Measurements from ENCODE around the gene PRKAR2A. TPM values are rescaled to one million over a fixed set of nuclear protein-coding genes. Genes with fewer than 3 reads are reported as not detected.
"Not testable (repeated sequence)": the region's sequence is repeated elsewhere in the genome, so short reads cannot be mapped to it uniquely, and the experiment has no call there.

PRKAR2A gene
- total RNA-seq, 4 donors from 2014 or later = 28.4 to 35.1 (median 32.0) TPM

DNA sequence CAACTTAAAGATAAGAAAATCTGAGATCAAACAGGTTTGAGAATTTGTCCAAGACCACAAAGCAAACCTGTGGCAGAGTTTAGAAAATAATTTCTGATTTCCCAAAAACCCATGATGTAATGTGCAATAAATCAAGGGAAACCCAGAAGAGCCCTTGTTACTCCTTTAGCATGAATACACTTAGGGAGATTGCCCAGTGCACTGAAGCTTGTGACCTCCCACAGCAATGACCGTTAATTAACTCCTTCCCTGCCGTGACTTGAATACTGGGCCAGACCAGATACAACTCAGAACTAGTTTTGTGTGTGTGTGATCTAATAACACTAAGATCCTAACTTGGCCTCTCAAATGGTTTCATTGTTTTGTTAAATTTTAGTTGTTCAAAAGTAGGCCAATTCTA lies 2.5 kb downstream of the PRKAR2A start:
- TF ChIP-seq CTCF (IDR thresholded peaks at IDR 0.05) = no peak
- ATAC-seq (ENCODE audit: low FRiP score) (no peak), DNase-seq (ENCODE audit: low spot score) (no peak)

- TF ChIP-seq CTCF (IDR thresholded peaks at IDR 0.05) = no peak
- DNase-seq (ENCODE audit: low spot score) = no peak
- ATAC-seq (ENCODE audit: low FRiP score) = no peak
These were observed 10.5 kb downstream of the PRKAR2A start for GRCh38 chr3:48837163-48837562.

DNA sequence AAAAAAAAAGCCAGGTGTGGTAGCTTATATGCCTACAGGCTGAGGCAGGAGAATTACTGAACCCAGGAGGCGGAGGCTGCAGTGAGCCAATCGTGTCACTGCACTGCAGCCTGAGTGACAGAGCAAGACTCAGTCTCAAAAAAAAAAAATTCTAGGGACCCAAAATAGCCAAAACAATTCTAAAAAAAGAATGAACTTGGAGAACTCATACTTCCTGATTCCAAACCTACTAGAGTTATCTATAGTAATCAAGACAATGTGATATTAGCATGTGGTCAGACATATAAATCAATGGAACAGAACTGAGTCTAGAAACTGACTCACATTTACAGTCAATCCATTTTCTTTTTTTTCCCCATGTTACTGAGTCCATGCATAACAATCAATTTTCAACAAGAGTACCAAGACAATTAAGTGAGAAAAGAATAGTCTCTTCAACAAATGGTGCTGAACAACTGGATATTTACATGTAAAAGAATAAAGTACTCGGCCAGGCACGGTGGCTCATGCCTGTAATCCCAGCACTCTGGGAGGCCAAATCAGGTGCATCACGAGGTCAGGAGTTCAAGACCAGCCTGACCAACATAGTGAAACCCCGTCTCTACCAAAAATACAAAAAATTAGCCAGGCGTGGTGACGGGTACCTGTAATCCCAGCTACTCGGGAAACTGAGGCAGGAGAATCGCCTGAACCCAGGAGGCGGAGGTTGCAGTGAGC lies 11.9 kb downstream of the PRKAR2A start:
- DNase-seq (ENCODE audit: low spot score) (no peak), ATAC-seq (ENCODE audit: low FRiP score) (no peak)
- no peak for TF ChIP-seq CTCF (IDR thresholded peaks at IDR 0.05)

- no peak for TF ChIP-seq CTCF (IDR thresholded peaks at IDR 0.05)
- DNase-seq (ENCODE audit: low spot score) = no peak
- ATAC-seq (ENCODE audit: low FRiP score) = no peak
These were observed 15.0 kb downstream of the PRKAR2A start for GRCh38 chr3:48832684-48833083.

- ATAC-seq (ENCODE audit: low FRiP score) (no peak), DNase-seq (ENCODE audit: low spot score) (no peak)
- TF ChIP-seq CTCF (IDR thresholded peaks at IDR 0.05) = no peak
These were observed 17.0 kb downstream of the PRKAR2A start for GRCh38 chr3:48830715-48831114.

- not testable (repeated sequence) for ATAC-seq (ENCODE audit: low FRiP score); DNase-seq (ENCODE audit: low spot score)
These were observed 18.1 kb downstream of the PRKAR2A start for GRCh38 chr3:48829525-48829924.

DNA sequence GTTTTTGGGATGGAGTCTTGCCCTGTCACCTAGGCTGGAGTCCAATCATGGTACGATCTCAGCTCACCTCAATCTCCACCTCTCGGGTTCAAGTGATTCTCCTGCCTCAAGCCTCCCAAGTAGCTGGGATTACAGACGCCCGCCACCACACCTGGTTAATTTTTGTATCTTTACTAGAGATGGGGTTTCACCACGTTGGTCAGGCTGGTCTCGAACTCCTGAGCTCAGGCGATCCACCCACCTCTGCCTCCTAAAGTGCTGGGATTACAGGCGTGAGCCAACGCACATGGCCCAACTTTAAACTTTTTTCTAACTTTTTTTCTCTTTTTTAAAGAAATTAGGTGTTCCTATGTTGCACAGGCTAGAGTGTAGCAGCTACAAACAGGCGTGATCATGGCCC lies 19.8 kb downstream of the PRKAR2A start:
- ATAC-seq (ENCODE audit: low FRiP score); DNase-seq (ENCODE audit: low spot score): not testable (repeated sequence)

DNA sequence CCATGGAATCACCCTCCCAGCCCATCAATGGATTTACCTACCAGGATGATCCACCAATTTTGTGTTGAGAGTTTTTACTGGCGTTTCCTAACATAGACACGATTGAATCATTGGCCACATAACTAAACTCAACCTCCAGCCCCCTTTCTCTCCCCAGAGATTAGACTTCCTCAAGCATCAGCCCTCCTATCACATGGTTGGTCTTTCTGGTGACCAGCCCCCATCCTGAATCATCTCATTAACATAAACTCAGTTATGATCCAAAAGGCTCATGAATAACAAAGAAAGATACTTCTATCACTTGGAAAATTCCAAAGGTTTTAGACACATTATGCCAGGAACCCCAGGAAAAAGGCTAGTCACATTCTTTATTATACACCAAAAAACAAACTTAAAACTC lies 21.2 kb downstream of the PRKAR2A start:
- peak; percentile 57 for ATAC-seq (ENCODE audit: low FRiP score)
- no peak for DNase-seq (ENCODE audit: low spot score)
- no peak for TF ChIP-seq CTCF (IDR thresholded peaks at IDR 0.05)
